Loucy (cell line): ENCODE results near the gene LAMB3.

ENCODE experiments used
- H2AFZ ChIP-seq: fragments of 200-600 bp; sonication (generic); 2 replicates; pipeline ENCODE4 v1.6.0; 2016; ENCODE audit warnings: antibody characterized with exemption, mild to moderate bottlenecking, low read length, moderate library complexity
- H3F3A ChIP-seq: fragments of 200-600 bp; 2 replicates; pipeline ENCODE4 v1.6.0; 2016; ENCODE audit warnings: antibody characterized with exemption, low read depth, mild to moderate bottlenecking
- H3K27me3 ChIP-seq: fragments of 200-600 bp; sonication (generic); 2 replicates; pipeline ENCODE4 v1.6.1; 2014; ENCODE audit warnings: low read length, mild to moderate bottlenecking; ENCODE audit not compliant: insufficient read depth, poor library complexity, severe bottlenecking
- H3K36me3 ChIP-seq: fragments of 200-600 bp; sonication (generic); 2 replicates; pipeline ENCODE4 v1.6.1; 2016; ENCODE audit warnings: low read length; ENCODE audit not compliant: insufficient read depth
- H3K4me1 ChIP-seq: fragments of 200-600 bp; sonication (generic); 2 replicates; pipeline ENCODE4 v1.5.1; 2014; ENCODE audit warnings: low read length, mild to moderate bottlenecking; ENCODE audit not compliant: insufficient read depth, poor library complexity, severe bottlenecking
- H3K4me2 ChIP-seq: fragments of 200-600 bp; sonication (generic); 2 replicates; pipeline ENCODE4 v1.6.0; 2014; ENCODE audit warnings: antibody characterized with exemption, low read length, low read depth, mild to moderate bottlenecking; ENCODE audit not compliant: poor library complexity, severe bottlenecking
- H3K4me3 ChIP-seq: fragments of 200-600 bp; sonication (generic); 2 replicates; pipeline ENCODE4 v1.5.1; 2014; ENCODE audit warnings: low read length, mild to moderate bottlenecking, mixed read lengths; ENCODE audit not compliant: poor library complexity, severe bottlenecking
- H3K79me2 ChIP-seq: fragments of 200-600 bp; sonication (generic); 2 replicates; pipeline ENCODE4 v1.6.1; 2014; ENCODE audit warnings: low read length; ENCODE audit not compliant: insufficient read depth
- H3K9ac ChIP-seq: fragments of 200-600 bp; sonication (generic); 2 replicates; pipeline ENCODE4 v1.6.0; 2014; ENCODE audit warnings: mild to moderate bottlenecking, low read depth, low read length, moderate library complexity; ENCODE audit not compliant: poor library complexity, severe bottlenecking
- H3K9me2 ChIP-seq: fragments of 200-600 bp; sonication (generic); replicated peaks from 2 replicates; pipeline ENCODE4 v1.6.1; 2016; ENCODE audit warnings: low read depth, low read length, mixed read lengths
- H3K9me3 ChIP-seq: fragments of 200-600 bp; sonication (generic); 2 replicates; pipeline ENCODE4 v1.6.1; 2014; ENCODE audit warnings: mild to moderate bottlenecking, antibody characterized with exemption, low read length, low read depth; ENCODE audit not compliant: insufficient read depth
- H4K20me1 ChIP-seq: fragments of 200-600 bp; sonication (generic); 2 replicates; pipeline ENCODE4 v1.6.0; 2014; ENCODE audit warnings: antibody characterized with exemption, low read length, mild to moderate bottlenecking; ENCODE audit not compliant: insufficient read depth, poor library complexity, severe bottlenecking
- EZH2phosphoT487 ChIP-seq: fragments of 200-600 bp; IDR thresholded peaks from 2 replicates; pipeline ENCODE4 v1.6.1; 2018; ENCODE audit warnings: antibody characterized with exemption, mild to moderate bottlenecking, moderate library complexity, borderline replicate concordance
- TF ChIP-seq, protein P1 (sequence below): fragments of 200-600 bp; sonication (generic); conservative IDR thresholded peaks from 2 replicates; pipeline ENCODE4 v1.5.1; 2014; ENCODE audit warnings: mild to moderate bottlenecking, antibody characterized with exemption, low read length

LAMB3 gene

DNA sequence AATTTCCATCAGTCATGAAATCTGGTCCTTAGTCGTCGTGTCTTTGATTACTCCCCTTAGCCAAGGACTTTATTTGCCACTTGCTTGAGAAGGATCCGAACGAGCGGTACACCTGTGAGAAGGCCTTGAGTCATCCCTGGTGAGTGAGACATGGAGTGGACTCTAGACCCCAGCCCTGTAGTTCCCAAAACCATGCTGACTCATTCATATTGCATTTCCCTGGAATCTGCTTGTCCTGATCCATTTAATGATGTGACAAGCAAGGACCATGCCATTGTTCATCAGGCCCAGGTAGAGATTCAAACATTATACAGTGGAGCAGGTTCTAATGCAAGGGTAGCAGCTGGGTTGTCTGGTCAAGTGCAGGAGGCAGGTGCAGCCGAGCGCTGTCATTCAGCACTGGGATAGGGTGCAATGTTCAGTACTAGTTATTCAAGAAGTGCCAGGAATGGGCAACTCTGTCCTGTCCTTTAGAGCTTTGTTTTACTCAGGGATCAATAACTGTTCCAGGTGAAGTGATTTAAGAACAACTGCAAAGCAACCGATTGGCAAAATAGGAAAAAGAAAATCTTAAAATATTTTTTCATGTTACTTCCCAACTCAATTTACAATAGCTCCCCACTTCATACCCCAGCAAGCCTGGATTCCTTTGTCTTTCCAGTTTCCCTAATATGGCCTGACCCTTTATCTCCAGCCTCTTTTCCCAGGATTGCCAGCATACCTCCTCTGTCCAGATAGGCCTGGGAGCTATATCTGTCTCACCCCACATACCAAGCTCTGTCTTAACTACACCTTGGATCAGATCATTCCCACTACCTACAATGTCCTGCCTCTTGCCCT, 42.2 kb downstream of the LAMB3 start:
- Histone ChIP-seq H3K27me3 (no peaks in the 10 kb centered on the region), H4K20me1 (no peaks in the 10 kb centered on the region), H3K9me3 (no peaks in the 10 kb centered on the region), H3F3A (no peaks in the 10 kb centered on the region), H3K4me1 (no peaks in the 10 kb centered on the region), H2AFZ (no peak overlapping the region), H3K4me2 (no peak overlapping the region), H3K36me3 (no peaks in the 10 kb centered on the region), H3K4me3 (no peak overlapping the region), H3K9me2 (no peaks in the 10 kb centered on the region), H3K9ac (no peak overlapping the region), H3K79me2 (no peaks in the 10 kb centered on the region)
- TF ChIP-seq EZH2phosphoT487, result no peak
- TF ChIP-seq, protein P1, sequence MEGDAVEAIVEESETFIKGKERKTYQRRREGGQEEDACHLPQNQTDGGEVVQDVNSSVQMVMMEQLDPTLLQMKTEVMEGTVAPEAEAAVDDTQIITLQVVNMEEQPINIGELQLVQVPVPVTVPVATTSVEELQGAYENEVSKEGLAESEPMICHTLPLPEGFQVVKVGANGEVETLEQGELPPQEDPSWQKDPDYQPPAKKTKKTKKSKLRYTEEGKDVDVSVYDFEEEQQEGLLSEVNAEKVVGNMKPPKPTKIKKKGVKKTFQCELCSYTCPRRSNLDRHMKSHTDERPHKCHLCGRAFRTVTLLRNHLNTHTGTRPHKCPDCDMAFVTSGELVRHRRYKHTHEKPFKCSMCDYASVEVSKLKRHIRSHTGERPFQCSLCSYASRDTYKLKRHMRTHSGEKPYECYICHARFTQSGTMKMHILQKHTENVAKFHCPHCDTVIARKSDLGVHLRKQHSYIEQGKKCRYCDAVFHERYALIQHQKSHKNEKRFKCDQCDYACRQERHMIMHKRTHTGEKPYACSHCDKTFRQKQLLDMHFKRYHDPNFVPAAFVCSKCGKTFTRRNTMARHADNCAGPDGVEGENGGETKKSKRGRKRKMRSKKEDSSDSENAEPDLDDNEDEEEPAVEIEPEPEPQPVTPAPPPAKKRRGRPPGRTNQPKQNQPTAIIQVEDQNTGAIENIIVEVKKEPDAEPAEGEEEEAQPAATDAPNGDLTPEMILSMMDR, result no peak

DNA sequence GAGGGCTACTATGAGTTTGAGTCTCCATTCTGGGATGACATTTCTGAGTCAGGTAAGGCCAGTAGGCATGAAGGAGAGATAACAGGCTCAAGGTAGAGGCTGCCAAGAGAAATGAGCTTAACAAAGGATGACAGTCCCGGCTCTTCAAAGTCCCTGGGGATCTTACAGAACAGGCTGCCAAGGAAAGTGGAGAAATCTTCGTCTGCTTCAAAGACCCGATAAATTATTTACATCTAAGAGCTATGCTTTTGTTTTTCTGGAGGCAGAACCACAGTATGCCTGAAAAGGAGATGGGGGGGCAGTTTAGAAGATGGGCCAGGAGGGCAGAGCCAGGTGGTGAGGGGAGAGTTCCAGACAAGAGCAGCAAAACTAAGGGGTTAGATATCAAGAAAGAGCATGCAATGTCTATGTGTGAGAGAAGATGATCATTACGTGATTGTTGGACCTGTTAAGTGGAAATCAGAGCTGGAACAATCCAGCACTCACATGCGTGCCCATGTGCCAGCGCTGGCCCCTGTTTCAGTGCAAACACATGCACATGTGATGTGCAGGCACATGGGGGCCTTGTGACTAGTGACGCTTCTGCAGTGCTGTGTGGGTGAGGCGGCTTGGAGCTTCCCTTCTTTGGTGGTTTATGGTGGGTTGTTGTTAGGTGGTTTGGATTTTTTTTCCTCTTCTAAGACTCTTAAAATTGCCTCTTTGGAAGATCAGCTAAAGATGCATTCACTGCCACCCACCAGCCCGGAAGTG, 43.0 kb downstream of the LAMB3 start:
- Histone ChIP-seq H3K9me2 (no peaks in the 10 kb centered on the region), H3K27me3 (no peaks in the 10 kb centered on the region), H4K20me1 (no peaks in the 10 kb centered on the region), H3K36me3 (no peaks in the 10 kb centered on the region), H3K4me3 (no peak overlapping the region), H3K9ac (no peak overlapping the region), H3K4me1 (no peaks in the 10 kb centered on the region), H3F3A (no peaks in the 10 kb centered on the region), H2AFZ (no peak overlapping the region), H3K79me2 (no peaks in the 10 kb centered on the region), H3K4me2 (no peak overlapping the region), H3K9me3 (no peaks in the 10 kb centered on the region)
- TF ChIP-seq, protein P1, result no peak
- TF ChIP-seq EZH2phosphoT487, result no peak

- no peak overlapping the region for H3K4me3 ChIP-seq
- H2AFZ ChIP-seq, result no peak overlapping the region
- TF ChIP-seq, protein P1, result no peak
- TF ChIP-seq EZH2phosphoT487, result no peak
- H3K9ac ChIP-seq, result no peak overlapping the region
- H3K36me3 ChIP-seq, result no peaks in the 10 kb centered on the region
- no peak overlapping the region for H3K4me2 ChIP-seq
- no peaks in the 10 kb centered on the region for H4K20me1 ChIP-seq
- no peaks in the 10 kb centered on the region for H3K27me3 ChIP-seq
- H3K9me3 ChIP-seq, result no peaks in the 10 kb centered on the region
- H3K9me2 ChIP-seq, result no peaks in the 10 kb centered on the region
- no peaks in the 10 kb centered on the region for H3K79me2 ChIP-seq
- no peaks in the 10 kb centered on the region for H3K4me1 ChIP-seq
- no peaks in the 10 kb centered on the region for H3F3A ChIP-seq
Measured at GRCh38 chr1:209607795-209608178, 44.4 kb downstream of the LAMB3 start.
